IMR-90 (cell line): ENCODE measurements around the gene GGNBP2.
A peak's percentile ranks its signal among the peaks of the same experiment; 100 is the strongest.

ENCODE experiments used
- BHLHE40 ChIP-seq: fragments of 150-350 bp; IDR thresholded peaks from 2 replicates; pipeline ENCODE4 v1.6.1; 2016; ENCODE audit warnings: mild to moderate bottlenecking, low read depth, low read length
- CTCF ChIP-seq: conservative IDR thresholded peaks from 2 replicates; pipeline ENCODE4 v1.5.1; 2012; ENCODE audit warnings: mild to moderate bottlenecking, low read depth, low read length, improper control_type of control experiment
- USF2 ChIP-seq: fragments of 150-350 bp; IDR thresholded peaks from 2 replicates; pipeline ENCODE4 v1.6.1; 2017; ENCODE audit warnings: mild to moderate bottlenecking, antibody characterized with exemption, low read length, low read depth

- TF ChIP-seq BHLHE40 = no peak
- no peak for TF ChIP-seq CTCF
- peak; percentile 26; the same call in 1 of the 2 replicates for TF ChIP-seq USF2
Measured at GRCh38 chr17:36525113-36525512, 19.6 kb upstream of the GGNBP2 start.
